T-helper 1 cell (primary cell): ENCODE results near the gene IVD.

Source experiments
- DNase-seq, 5 donors: peaks; one replicate each; pipeline ENCODE4 v3.0.0-alpha.2; 2012 to 2020

The IVD gene

GRCh38 chr15:40416056-40416455 is 10.5 kb downstream of the IVD start:
- no peak for DNase-seq

- DNase-seq = no peak
Observed at GRCh38 chr15:40418126-40418525, 12.5 kb downstream of the IVD start.

GRCh38 chr15:40420071-40420713 is 14.6 kb downstream of the IVD start:
- DNase-seq = no peak

GRCh38 chr15:40420793-40421192 is 15.2 kb downstream of the IVD start:
- DNase-seq = no peak

GRCh38 chr15:40421246-40422157 is 15.9 kb downstream of the IVD start:
- peak; percentile 46 to 75 (median 69) for DNase-seq

- no peak for DNase-seq
Observed at GRCh38 chr15:40424483-40425115, 19.0 kb downstream of the IVD start.

- DNase-seq = no peak
Observed at GRCh38 chr15:40425681-40426080, 20.1 kb downstream of the IVD start.

GRCh38 chr15:40427188-40427587 is 21.6 kb downstream of the IVD start:
- DNase-seq = no peak

- no peak for DNase-seq
Observed at GRCh38 chr15:40428185-40428584, 22.6 kb downstream of the IVD start.

- DNase-seq = no peak
Observed at GRCh38 chr15:40429068-40429710, 23.6 kb downstream of the IVD start.

GRCh38 chr15:40430271-40430805 is 24.7 kb downstream of the IVD start:
- no peak for DNase-seq

- no peak for DNase-seq
Observed at GRCh38 chr15:40435023-40435709, 29.6 kb downstream of the IVD start.

GRCh38 chr15:40435710-40436089 is 30.1 kb downstream of the IVD start:
- DNase-seq = no peak

- no peak for DNase-seq
Observed at GRCh38 chr15:40436116-40436891, 30.7 kb downstream of the IVD start.

GRCh38 chr15:40436892-40437751 is 31.5 kb downstream of the IVD start:
- no peak for DNase-seq

GRCh38 chr15:40437752-40438687 is 32.4 kb downstream of the IVD start:
- no peak for DNase-seq

- DNase-seq = no peak
Observed at GRCh38 chr15:40438712-40439111, 33.1 kb downstream of the IVD start.

GRCh38 chr15:40439461-40439959 is 33.9 kb downstream of the IVD start:
- no peak for DNase-seq
